Esophagus (tissue), 2 donors: ENCODE data around the gene LHB. TPM values are rescaled to one million over a fixed set of nuclear protein-coding genes. Genes with fewer than 3 reads are reported as not detected.

Experiments
- H3K27ac ChIP-seq, 2 donors: one replicate each; pipeline ENCODE4 v1.5.1; 2013; ENCODE audit warnings: low read depth in 2 of 2, mild to moderate bottlenecking in 2 of 2, inconsistent platforms in 1 of 2, low read length in 1 of 2, moderate library complexity in 1 of 2
- H3K27me3 ChIP-seq, 2 donors: one replicate each; pipeline ENCODE4 v1.6.1; 2013; ENCODE audit warnings: low read length in 2 of 2, control low read depth in 1 of 2, mild to moderate bottlenecking in 1 of 2; ENCODE audit not compliant: insufficient read depth in 2 of 2, control insufficient read depth in 1 of 2
- H3K36me3 ChIP-seq, 2 donors: one replicate each; pipeline ENCODE4 v1.6.1; 2013; ENCODE audit warnings: low read length in 1 of 2; ENCODE audit not compliant: control insufficient read depth in 2 of 2, insufficient read depth in 2 of 2
- H3K4me1 ChIP-seq, 2 donors: one replicate each; pipeline ENCODE4 v1.6.1; 2013; ENCODE audit warnings: low read length in 1 of 2; ENCODE audit not compliant: control insufficient read depth in 2 of 2, insufficient read depth in 2 of 2
- H3K4me3 ChIP-seq, 2 donors: one replicate each; pipeline ENCODE4 v1.5.1; 2013; ENCODE audit warnings: low read length in 2 of 2, mild to moderate bottlenecking in 2 of 2, low read depth in 1 of 2, moderate library complexity in 1 of 2
- H3K9me3 ChIP-seq, 2 donors: one replicate each; pipeline ENCODE4 v1.6.1; 2013; ENCODE audit warnings: mild to moderate bottlenecking in 2 of 2, low read depth in 1 of 2, low read length in 1 of 2, moderate library complexity in 1 of 2; ENCODE audit not compliant: control insufficient read depth in 2 of 2, insufficient read depth in 1 of 2
- WGBS, 2 donors: extraction: QIAGEN DNeasy Blood & Tissue Kit; methylation state at CpG; one replicate each; pipeline ENCODE4 v1.1.7; 2013; 5-methylcytosine and 5-hydroxymethylcytosine counted together
- polyA plus RNA-seq, 2 donors: library from polyadenylated mRNA; stranded (reverse); fragments of 200-250 nt; gene quantifications; one replicate each; pipeline ENCODE4 v1.2.3, GENCODE V29; 2013
- donor health status: healthy with polysubstance abuse.
- donor health status: Bipolar disorder and iron deficiency.

The LHB gene
- polyA plus RNA-seq, 2 donors: 0.29 to 0.45 TPM

GRCh38 chr19:48994035-48994386 lies 22.9 kb downstream of the LHB start:
- H3K4me1 ChIP-seq: peaks cover 14 to 15% of the 10 kb centered on the region in 2 donors
- H3K27me3 ChIP-seq: no peaks in the 10 kb centered on the region
- WGBS, 2 donors: 1 to 3% methylated on average over 13 of the region's 13 CpGs
- peak overlapping the region; percentile 62 to 89 for H3K4me3 ChIP-seq
- H3K27ac ChIP-seq: peak overlapping the region; percentile 94 to 98
- H3K9me3 ChIP-seq: no peaks in the 10 kb centered on the region
- H3K36me3 ChIP-seq: peaks cover 0 to 6% of the 10 kb centered on the region in 2 donors

DNA sequence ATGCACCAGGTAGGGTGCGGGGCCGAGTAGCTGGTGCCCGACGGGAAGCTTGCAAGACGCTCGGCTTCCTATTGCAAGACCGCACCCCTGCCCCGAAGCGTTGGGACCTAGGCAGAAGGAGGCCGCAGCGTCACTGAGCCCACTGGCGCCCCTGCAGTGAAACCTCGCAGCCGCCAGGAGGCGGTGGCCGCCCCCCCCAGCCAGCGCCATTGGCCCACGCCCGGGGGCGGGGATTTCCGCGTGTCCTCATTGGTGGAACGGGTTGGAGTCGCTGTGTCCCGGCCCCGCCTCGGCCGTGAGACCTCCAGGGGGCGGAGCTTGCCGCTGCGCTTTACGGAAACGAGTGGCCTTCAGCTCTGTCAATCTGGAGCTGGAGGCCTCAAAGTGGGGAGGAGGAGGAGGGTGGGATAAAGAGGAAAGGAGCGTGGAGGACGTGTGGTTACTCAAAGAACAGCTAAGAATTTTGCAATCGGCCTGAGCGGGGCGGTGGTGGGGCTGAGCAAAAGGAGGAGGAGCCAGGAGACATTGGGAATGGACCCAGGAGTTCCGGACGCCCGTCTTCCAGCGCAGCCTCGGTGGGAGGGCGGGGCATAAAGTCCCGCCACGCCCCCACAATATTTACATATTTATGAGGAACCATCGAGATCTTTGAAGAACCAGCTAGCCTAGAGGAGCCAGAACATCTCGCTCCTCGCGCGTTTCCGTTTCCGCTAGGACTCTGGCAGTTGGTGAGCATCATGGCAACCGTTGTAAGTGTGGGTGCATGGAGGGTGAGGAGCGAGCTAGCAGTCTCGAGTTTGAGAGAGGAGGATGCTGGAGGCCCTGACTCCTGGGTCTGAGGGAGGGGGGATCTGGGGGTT lies 23.5 kb downstream of the LHB start, which contains the start of the genes GYS1 and RUVBL2:
Gene GYS1 (minus strand): TSS at position 135 of the 860 bp plus-strand sequence. CDS start 197 bp downstream, outside the sequence.
Gene RUVBL2 (plus strand): TSS at position 713 of the 860 bp plus-strand sequence. CDS start 25 bp downstream, at position 738.
- Histone ChIP-seq H3K27me3 (no peaks in the 10 kb centered on the region), H3K27ac (peak within 1 kb of the TSS; percentile 94 to 98), H3K4me3 (peak within 1 kb of the TSS; percentile 62 to 89), H3K36me3 (peaks cover 0 to 11% of the 10 kb centered on the region in 2 donors), H3K9me3 (no peaks in the 10 kb centered on the region), H3K4me1 (peaks cover 14 to 15% of the 10 kb centered on the region in 2 donors)
- WGBS, 2 donors: 0 to 1% methylated on average over 55 to 56 of the region's 56 CpGs

- H3K9me3 ChIP-seq: no peaks in the 10 kb centered on the region
- peaks cover 14 to 15% of the 10 kb centered on the region in 2 donors for H3K4me1 ChIP-seq
- H3K27ac ChIP-seq: peak overlapping the region; percentile 76 to 97
- WGBS, 2 donors: 0% methylated on average over 20 of the region's 20 CpGs
- peaks cover 0 to 14% of the 10 kb centered on the region in 2 donors for H3K36me3 ChIP-seq
- H3K4me3 ChIP-seq: peak overlapping the region; percentile 60 to 89
- no peaks in the 10 kb centered on the region for H3K27me3 ChIP-seq
Observed at GRCh38 chr19:48992581-48993174, 24.2 kb downstream of the LHB start.

DNA sequence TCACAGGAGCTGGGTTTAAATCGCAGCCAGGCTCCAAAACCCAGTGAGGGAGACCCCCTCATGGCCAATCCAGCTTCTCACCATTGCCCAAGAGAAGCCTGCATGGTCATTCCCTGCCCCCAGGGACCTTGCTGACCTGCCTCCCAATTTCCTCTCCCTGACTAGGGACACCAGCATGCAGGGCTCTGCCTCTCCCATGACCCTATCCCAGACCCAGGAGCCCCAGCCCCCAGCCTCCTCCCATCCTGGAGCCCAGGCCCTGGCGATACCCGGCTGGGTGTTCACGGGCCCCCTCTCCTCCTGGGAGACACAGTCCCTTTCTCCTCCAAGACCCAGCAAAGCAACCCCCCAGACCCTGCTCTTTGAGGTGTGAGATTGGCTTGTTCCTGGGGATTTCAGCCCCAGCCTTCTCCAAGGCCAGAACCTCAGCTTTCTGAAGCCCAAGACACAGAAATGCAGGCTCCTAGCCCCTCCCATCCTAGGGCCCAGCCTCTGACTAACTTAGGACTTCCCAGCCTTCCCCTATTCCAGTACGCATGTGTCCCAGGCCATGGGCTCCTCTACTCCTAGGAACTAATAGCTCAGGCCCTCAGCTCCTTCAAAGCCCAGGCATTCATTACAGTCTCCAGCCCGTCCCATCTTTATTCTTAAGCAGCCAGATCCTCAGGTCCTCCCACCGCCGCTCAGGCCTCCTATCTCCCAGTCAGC lies 24.9 kb downstream of the LHB start:
- H3K36me3 ChIP-seq: peaks cover 0 to 17% of the 10 kb centered on the region in 2 donors

GRCh38 chr19:48991011-48991609 lies 25.8 kb downstream of the LHB start:
- 80 to 83% methylated on average over 22 of the region's 22 CpGs for WGBS, 2 donors
- no peak overlapping the region for H3K27ac ChIP-seq
- H3K9me3 ChIP-seq: no peaks in the 10 kb centered on the region
- H3K4me1 ChIP-seq: peaks cover 14 to 15% of the 10 kb centered on the region in 2 donors
- H3K27me3 ChIP-seq: no peaks in the 10 kb centered on the region
- peaks cover 0 to 19% of the 10 kb centered on the region in 2 donors for H3K36me3 ChIP-seq
- H3K4me3 ChIP-seq: peak overlapping the region in 1 of 2 donors; percentile 89

More for the DNA sequence above, 24.9 kb downstream of the LHB start:
- H3K4me3 ChIP-seq: peak overlapping the region; percentile 60 to 89
- no peaks in the 10 kb centered on the region for H3K9me3 ChIP-seq
- 22 to 24% methylated on average over 8 of the region's 8 CpGs for WGBS, 2 donors
- H3K27me3 ChIP-seq: no peaks in the 10 kb centered on the region
- H3K4me1 ChIP-seq: peaks cover 14 to 15% of the 10 kb centered on the region in 2 donors
- peak overlapping the region; percentile 76 to 97 for H3K27ac ChIP-seq

DNA sequence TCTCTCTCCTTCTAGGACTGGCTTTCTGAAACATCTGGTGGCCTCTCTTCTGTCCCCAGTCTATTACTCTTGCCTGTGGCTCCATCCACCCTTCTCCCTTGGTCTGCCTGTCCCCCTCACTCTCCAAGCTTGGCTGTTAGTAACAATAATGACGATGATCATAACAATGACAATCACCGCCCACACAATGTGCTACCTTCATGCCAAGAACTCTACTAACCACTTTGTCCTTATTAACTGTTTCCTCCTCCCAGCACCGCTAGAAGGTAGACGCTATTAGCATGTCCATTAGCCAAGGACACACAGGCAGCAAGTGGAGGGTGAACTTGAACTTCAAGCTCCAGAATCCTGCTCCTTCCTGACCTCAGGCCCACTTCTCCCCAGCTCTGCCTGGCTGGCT lies 26.5 kb downstream of the LHB start:
- no peak overlapping the region for H3K27ac ChIP-seq
- H3K27me3 ChIP-seq: no peaks in the 10 kb centered on the region
- WGBS, 2 donors: 56 to 63% methylated on average over 4 of the region's 4 CpGs
- peaks cover 14 to 15% of the 10 kb centered on the region in 2 donors for H3K4me1 ChIP-seq
- H3K4me3 ChIP-seq: no peak overlapping the region
- no peaks in the 10 kb centered on the region for H3K9me3 ChIP-seq
- peaks cover 0 to 25% of the 10 kb centered on the region in 2 donors for H3K36me3 ChIP-seq

GRCh38 chr19:48989701-48990291 lies 27.1 kb downstream of the LHB start:
- WGBS, 2 donors: 74 to 82% methylated on average over 17 of the region's 17 CpGs

GRCh38 chr19:48988860-48989259 lies 28.0 kb downstream of the LHB start:
- H3K4me1 ChIP-seq: peaks cover 11 to 14% of the 10 kb centered on the region in 2 donors
- H3K27me3 ChIP-seq: no peaks in the 10 kb centered on the region
- H3K4me3 ChIP-seq: no peak overlapping the region
- H3K36me3 ChIP-seq: peaks cover 0 to 30% of the 10 kb centered on the region in 2 donors
- no peaks in the 10 kb centered on the region for H3K9me3 ChIP-seq
- 94 to 97% methylated on average over 9 of the region's 9 CpGs for WGBS, 2 donors
- H3K27ac ChIP-seq: no peak overlapping the region

More at GRCh38 chr19:48989701-48990291, 27.1 kb downstream of the LHB start:
- no peaks in the 10 kb centered on the region for H3K27me3 ChIP-seq
- peaks cover 12 to 14% of the 10 kb centered on the region in 2 donors for H3K4me1 ChIP-seq
- H3K4me3 ChIP-seq: no peak overlapping the region
- H3K27ac ChIP-seq: no peak overlapping the region
- H3K36me3 ChIP-seq: peaks cover 0 to 30% of the 10 kb centered on the region in 2 donors
- no peaks in the 10 kb centered on the region for H3K9me3 ChIP-seq
